ENCODE measurements around the gene IKBIP.
"Not testable (repeated sequence)": the region's sequence is repeated elsewhere in the genome, so short reads cannot be mapped to it uniquely, and the experiment has no call there.

The IKBIP gene

GRCh38 chr12:98637068-98637467 is 7.5 kb downstream of the IKBIP start:
- DNase-seq (ENCODE audit: low read depth in 2 of 2) = no peak

DNA sequence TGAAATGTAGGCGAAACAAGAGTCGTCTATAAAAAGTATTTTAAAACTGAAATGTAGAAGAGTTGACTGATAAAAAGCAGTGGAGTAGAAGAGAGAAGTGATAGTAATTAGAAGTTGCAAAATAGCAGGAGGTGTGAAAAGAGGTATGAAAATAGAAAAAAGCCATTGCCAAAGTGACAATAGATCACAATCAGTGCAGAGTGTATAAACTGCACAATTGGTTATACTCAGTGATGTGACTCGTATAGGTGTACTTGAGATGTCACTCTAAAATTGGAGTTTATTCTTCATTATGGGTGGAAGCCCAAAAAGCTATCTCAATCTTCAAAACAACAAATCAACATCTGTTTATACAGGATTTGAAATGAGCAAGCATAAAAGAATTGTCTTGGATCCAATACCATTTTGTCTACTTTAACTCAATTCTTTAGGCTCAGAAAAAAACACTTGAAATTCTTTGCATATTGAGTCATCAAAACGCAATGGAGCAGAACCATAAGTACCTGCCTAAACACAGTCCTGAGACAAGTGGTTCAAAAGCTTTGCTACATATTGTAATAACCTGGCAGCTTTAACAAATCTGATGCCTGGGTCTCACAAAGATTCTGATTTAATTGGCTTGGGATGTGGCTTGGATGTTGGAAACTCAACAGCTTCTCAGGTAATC is 8.8 kb downstream of the IKBIP start:
- DNase-seq (ENCODE audit: low read depth in 2 of 2) = no peak

- no peak for DNase-seq (ENCODE audit: low read depth in 2 of 2)
These were observed 25.6 kb downstream of the IKBIP start for GRCh38 chr12:98618952-98619351.

- no peak for DNase-seq (ENCODE audit: low read depth in 2 of 2)
These were observed 31.8 kb downstream of the IKBIP start for GRCh38 chr12:98612696-98613334.

GRCh38 chr12:98610596-98610995 is 34.0 kb downstream of the IKBIP start:
- DNase-seq (ENCODE audit: low read depth in 2 of 2) = no peak

DNA sequence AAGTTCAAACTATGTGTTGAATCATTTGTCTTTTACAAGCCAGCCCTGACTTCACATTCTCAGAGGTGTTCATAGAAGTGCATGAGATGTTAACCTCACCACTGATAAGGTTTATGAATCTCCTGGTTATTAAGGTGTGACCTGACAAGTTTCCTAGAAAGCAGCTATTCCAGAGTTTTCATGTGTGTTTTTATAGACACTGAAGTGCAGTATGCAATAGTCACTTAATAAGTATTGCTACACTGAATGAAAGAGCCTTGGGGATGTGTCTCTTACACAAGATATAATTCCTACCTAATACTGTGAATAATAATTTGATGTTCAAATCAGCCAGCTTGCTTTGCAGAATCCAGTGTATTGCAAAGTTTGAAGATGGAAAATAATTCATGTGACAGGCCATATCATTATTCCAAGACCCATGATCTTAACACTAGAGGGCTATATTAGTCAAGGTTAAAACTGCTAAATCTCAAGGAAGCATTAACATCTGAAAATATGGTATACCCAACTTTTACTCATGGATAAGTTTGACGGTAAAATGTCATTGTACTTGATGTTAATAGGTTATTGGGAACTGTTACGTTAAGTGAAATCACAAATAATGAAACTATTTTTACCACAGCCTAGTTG is 38.1 kb downstream of the IKBIP start:
- no peak for DNase-seq (ENCODE audit: low read depth in 2 of 2)

- no peak for DNase-seq (ENCODE audit: low read depth in 2 of 2)
These were observed 42.7 kb downstream of the IKBIP start for GRCh38 chr12:98601924-98602323.

DNA sequence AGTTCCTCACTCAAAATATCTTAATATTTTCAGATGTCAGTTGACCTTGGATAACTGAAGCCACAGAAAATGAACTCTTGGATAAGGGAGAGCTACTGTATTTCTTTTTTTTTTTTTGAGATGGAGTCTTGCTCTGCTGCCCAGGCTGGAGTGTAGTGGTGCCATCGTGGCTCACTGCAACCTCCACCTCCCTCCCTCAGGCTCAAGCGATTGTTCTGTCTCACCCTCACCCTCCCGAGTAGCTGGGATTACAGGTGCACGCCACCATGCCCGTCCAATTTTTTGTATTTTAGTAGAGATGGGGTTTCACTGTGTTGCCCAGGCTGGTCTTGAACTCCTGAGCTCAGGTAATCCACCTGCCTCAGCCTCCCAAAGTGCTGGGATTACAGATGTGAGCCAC is 47.3 kb downstream of the IKBIP start:
- not testable (repeated sequence) for DNase-seq (ENCODE audit: low read depth in 2 of 2)

DNA sequence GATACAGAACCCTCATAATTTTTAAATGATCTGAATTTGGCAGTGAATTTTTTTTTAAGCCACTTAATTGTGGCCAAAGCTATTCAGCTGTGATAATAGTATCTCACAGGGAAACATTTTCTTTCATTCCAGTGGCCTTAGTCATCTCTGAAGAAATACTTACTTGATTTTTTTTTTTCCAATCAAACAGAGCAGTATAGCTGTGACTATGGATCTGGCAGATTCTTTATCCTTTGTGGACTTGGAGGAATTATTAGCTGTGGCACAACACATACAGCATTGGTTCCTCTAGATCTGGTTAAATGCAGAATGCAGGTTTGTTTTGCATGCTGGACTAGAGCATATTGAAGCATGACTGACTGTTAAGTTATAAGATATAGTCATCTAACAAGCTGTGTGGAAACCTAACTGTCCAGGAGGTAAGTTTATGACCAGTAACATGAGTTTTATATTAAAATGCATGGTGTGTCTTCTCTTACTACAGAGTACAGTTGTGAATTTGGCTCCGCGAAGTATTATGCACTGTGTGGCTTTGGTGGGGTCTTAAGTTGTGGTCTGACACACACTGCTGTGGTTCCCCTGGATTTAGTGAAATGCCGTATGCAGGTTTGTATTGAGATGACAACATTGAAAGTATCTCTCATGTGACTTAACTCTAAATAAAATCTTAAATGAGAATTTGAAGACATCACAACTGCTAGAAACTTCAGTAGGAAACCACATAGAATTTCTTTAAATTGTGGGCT is 49.2 kb downstream of the IKBIP start:
- DNase-seq (ENCODE audit: low read depth in 2 of 2) = no peak

DNA sequence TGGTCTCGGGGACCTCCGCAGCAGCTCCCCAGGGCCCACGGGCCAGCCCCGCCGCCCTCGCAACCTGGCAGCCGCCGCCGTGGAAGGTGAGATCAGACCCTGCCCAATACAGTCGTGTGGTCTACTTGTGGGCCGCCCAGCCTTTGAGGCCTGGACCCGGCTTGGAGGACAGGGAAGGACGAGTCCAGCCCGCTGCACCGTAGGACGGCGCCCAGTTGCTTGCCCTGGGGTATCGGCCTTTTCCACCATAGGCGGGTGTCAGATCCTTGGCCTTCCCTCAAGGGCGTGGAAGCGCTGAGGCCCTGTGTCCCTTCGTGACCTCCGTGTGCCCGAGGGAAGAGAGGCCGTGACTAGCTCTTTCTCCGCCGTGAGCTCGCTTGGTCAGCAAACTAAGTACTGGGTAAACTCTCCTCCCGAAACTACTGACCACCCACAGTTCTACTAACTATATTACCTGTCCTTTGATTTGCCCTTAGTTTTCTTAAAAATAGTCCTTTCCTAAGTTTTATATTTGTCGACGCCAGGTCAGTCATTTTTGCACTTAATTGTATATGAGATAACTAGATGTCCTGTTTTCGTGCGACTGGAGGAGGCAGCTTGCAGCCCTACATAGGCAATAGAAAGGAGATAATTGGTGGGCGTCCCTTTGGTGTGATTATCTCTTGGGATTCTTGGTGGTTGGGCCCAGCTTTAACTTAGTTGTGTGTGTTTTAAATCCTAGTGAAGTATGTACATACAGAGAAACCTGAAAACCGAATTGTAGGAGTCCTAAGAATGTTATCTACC is 50.3 kb downstream of the IKBIP start:
- no peak for DNase-seq (ENCODE audit: low read depth in 2 of 2)

DNA sequence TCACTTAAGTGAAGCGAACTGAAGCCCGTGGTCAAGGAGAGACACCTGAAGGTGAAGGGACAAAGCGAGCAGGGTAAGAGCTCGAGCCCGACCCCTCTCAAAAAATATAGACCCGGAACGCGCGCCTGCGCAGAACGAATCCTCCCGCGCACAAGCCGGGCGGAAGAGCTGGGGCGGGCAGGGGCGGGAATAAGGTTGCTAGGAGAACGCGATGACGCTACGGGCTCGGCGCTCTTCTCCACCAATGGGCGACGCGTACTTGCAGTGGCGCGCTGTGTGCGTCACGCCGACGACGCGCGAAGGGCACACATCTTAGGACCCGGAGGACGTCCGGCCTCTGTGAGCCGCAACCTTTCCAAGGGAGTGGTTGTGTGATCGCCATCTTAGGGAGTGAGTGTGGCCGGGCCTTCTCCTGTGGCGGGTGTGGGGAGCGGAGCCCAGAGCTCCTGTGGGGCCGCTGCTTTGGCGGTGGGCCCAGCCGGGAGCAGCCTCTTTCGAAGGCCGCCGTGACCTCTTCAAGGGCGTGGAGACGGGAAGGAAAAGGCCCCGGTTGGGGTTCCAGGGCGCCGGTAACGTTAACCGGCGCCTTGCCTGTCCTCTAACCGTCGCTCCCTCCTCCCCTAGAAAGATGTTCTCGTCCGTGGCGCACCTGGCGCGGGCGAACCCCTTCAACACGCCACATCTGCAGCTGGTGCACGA is 51.1 kb downstream of the IKBIP start, which contains the start of gene SLC25A3:
Gene SLC25A3, plus strand, starts transcription at position 336 of the 699 bp plus-strand sequence. Its CDS starts 293 bp downstream, at position 629.
- DNase-seq (ENCODE audit: low read depth in 2 of 2) = peak; percentile 85 to 87

DNA sequence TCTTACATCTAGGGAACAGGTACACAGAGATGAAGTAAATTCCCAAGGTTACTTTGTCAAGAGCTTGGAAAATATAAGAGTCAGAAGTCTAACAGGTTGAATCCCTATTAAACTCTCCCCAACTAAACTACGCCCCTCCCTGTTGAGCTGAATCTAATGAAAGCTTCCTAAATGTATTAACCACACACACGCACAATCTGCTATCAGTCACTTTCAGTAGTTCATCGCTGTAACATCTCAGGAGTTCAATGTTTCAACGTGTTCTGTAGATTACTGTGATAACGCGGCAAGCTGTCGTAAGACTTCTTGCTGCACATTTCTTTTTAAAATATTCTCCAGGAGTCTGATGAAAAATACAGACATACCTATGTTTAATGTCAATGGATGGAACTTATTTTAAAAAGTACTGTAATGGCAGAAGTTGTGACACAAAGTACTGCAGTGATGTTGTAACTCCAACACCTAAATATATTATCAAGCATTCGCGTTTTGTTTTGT is 51.7 kb downstream of the IKBIP start:
- no peak for DNase-seq (ENCODE audit: low read depth in 2 of 2)

DNA sequence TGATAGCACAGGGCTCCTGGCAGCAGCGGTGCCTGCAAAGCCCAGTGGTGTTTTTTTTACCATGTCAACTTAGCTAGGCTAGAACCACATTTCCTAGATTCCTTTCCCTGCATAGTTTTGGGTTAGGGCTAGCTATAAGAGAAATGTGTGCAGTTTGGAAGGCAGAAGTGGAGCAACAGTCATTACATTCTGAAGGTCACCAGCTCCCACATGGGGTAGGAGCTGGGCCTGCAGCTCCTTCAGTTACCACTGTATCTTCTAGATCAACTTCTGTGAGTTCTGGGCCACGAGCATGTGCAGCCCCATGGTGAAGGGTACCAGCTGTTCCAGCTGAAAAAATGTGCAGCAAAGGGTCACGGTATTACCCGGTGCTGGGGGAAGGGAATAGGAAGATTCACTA is 53.4 kb downstream of the IKBIP start:
- no peak for DNase-seq (ENCODE audit: low read depth in 2 of 2)

GRCh38 chr12:98587084-98587483 is 57.5 kb downstream of the IKBIP start:
- DNase-seq (ENCODE audit: low read depth in 2 of 2) = no peak

GRCh38 chr12:98582093-98582492 is 62.5 kb downstream of the IKBIP start:
- no peak for DNase-seq (ENCODE audit: low read depth in 2 of 2)

- no peak for DNase-seq (ENCODE audit: low read depth in 2 of 2)
These were observed 63.5 kb downstream of the IKBIP start for GRCh38 chr12:98581101-98581500.

GRCh38 chr12:98580695-98581094 is 63.9 kb downstream of the IKBIP start:
- no peak for DNase-seq (ENCODE audit: low read depth in 2 of 2)

DNA sequence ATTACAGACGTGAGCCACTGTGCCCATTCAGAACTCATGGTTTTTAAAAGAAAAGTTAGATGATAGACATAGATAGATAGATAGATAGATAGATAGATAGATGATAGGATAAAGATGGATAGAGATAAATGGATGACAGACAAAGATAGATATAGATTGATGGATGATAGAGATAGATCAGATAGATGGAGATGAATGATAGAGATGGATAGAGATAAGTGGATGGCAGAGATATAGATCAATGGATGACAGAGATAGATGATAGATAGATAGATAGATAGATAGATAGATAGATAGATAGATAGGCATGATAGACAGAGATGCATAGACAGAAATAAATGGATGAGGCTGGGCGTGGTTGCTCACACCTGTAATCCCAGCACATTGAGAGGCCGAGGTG is 64.8 kb downstream of the IKBIP start:
- DNase-seq (ENCODE audit: low read depth in 2 of 2) = no peak

GRCh38 chr12:98579347-98579746 is 65.2 kb downstream of the IKBIP start:
- DNase-seq (ENCODE audit: low read depth in 2 of 2) = no peak

GRCh38 chr12:98578821-98579220 is 65.8 kb downstream of the IKBIP start:
- no peak for DNase-seq (ENCODE audit: low read depth in 2 of 2)

- no peak for DNase-seq (ENCODE audit: low read depth in 2 of 2)
These were observed 66.2 kb downstream of the IKBIP start for GRCh38 chr12:98578392-98578791.

Measured in stimulated activated CD8-positive, alpha-beta memory T cell treated with anti-CD3 and anti-CD28 coated beads, Interleukin-15, amount 100 ng/mL, for 4 hours (primary cell).